Immature natural killer cell (primary cell): ENCODE data around the gene MBD3L1. TPM values are rescaled to one million over a fixed set of nuclear protein-coding genes. Genes with fewer than 3 reads are reported as not detected.

Experiments used
- polyA plus RNA-seq, 3 donors: library from polyadenylated mRNA; unstranded; fragments of 300-500 nt; fragmentation: Illumina TruSeq; gene quantifications; one replicate each; pipeline ENCODE4 v1.2.3, GENCODE V29; 2021

The MBD3L1 gene
- polyA plus RNA-seq, 3 donors from 2014 or later: not detected

Other genes starting within 250 kb of the MBD3L1 start
- 1 to 10 TPM; 1.4 to 7.4 (median 2.3) TPM for gene ADAMTS10, start 221.7 kb upstream of the MBD3L1 start, polyA plus RNA-seq
- not detected for gene NFILZ, start 201.7 kb upstream of the MBD3L1 start, polyA plus RNA-seq
- not detected for gene ACTL9, start 133.6 kb upstream of the MBD3L1 start, polyA plus RNA-seq
- not detected for gene OR2Z1, start 110.7 kb upstream of the MBD3L1 start, polyA plus RNA-seq
- 1 to 10 TPM; 6.6 to 8.1 (median 7.1) TPM for gene ZNF558, start 73 bp upstream of the MBD3L1 start, polyA plus RNA-seq
- gene MUC16, start 178.0 kb downstream of the MBD3L1 start, polyA plus RNA-seq: not detected